A549 (cell line): ENCODE data around the gene MCM10.

Experiments used
- CTCF ChIP-seq: fragments of >200 bp; sonication (Bioruptor Twin); formaldehyde crosslinking; IDR thresholded peaks from 3 replicates; pipeline ENCODE4 v1.5.1; 2016
- POLR2A ChIP-seq: IDR thresholded peaks from 2 replicates; pipeline ENCODE4 v1.6.1; 2012; ENCODE audit warnings: mild to moderate bottlenecking, low read length
- REST ChIP-seq: fragments of 200-600 bp; sonication (generic); IDR thresholded peaks from 2 replicates; pipeline ENCODE4 v1.6.1; 2016; ENCODE audit warnings: antibody characterized with exemption, mild to moderate bottlenecking, moderate library complexity

- no peak for TF ChIP-seq CTCF
- TF ChIP-seq POLR2A = no peak
- no peak for TF ChIP-seq REST
Observed at GRCh38 chr10:13225601-13226000, 64.2 kb downstream of the MCM10 start.
